Islet of Langerhans (tissue), 1 donor: ENCODE results near the gene RGS16.

ENCODE experiments used
- FAIRE-seq: peaks from one replicate; lab custom pipeline; 2011; peaks lifted over from hg19 to GRCh38; lab: Jason Lieb, UNC

RGS16 gene

DNA sequence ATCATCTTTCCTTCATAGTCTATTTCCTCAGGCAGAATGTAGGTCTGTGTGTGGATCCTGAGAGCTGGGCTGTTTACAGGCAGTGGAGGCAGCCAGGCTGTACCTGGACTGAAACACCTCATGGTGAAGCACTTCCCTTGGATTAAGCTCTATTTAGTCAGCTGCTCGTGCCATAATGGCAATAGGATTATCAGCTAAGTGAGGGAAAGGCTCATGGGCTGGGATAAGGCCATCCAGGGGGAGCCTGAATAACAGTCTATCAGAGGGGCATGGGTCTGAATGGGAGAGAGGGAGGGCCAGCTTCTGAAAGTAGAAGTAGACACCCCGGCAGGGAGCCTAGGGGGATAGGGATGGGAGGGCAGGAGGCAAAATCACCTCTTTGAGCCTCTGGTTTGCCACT lies 23.5 kb downstream of the RGS16 start:
- no peak for FAIRE-seq

DNA sequence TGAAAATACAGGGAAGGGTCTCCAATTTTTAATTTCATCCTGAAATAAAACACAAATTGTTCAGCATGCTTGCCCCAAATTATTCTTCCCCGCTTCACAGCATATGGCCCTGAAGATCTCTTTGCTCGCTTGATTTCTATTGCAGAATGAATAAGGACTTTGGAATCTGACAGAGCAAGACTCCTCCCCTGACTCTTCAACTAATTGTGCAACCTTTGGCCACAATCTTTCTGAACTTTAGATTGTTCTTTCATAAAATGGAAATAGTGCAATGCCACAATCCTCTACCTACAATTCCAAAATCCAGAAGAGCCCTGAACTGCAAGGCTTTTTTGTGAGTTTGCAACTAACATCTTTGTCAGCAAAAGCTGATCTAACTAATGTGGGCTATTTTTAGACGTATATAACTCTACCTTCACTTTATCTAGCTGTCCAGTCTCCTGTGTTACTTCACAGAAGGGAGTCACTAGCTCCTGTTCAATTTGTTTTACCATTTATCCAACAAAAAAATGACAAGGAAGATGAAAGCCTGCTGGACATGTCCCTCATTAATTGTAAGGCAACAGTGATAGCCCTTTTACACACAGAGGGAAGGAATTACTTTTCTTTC lies 28.5 kb downstream of the RGS16 start:
- FAIRE-seq = no peak

DNA sequence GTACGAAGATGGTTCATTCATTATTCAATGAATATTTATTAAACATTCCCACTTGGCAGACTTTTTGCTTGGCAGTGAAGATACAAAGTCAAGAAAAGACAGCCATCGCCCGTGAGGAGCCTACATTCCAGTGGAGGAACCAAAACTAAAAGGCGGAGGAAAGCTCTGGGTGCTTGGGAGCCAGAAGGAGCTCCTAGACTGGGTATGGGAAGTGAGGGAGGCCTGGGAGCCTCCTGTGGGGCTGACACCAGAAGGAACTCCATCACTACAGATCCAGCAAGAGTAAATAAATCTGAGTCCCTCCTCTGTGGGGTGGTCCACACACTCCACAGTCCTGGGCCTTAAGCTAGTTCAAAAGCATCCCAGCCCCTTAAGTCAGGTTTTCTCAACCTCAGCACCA lies 30.0 kb downstream of the RGS16 start:
- no peak for FAIRE-seq

DNA sequence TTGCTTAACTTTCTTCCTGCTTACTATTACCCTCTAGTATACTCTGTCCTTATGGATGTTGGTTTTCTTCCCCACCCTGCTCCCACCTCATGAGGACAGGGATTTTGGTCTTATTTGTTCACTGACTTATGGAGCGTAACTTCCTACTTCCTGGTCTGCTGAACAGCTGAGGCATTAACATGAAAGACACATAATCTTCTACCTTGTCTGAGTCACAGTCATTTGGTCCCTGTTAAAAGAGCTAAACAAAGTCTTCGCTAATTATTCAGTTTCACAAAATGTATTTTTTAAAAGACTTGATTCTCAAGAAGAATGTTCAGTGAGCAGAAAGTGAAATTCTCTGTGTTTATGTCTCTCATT lies 33.6 kb downstream of the RGS16 start:
- no peak for FAIRE-seq

DNA sequence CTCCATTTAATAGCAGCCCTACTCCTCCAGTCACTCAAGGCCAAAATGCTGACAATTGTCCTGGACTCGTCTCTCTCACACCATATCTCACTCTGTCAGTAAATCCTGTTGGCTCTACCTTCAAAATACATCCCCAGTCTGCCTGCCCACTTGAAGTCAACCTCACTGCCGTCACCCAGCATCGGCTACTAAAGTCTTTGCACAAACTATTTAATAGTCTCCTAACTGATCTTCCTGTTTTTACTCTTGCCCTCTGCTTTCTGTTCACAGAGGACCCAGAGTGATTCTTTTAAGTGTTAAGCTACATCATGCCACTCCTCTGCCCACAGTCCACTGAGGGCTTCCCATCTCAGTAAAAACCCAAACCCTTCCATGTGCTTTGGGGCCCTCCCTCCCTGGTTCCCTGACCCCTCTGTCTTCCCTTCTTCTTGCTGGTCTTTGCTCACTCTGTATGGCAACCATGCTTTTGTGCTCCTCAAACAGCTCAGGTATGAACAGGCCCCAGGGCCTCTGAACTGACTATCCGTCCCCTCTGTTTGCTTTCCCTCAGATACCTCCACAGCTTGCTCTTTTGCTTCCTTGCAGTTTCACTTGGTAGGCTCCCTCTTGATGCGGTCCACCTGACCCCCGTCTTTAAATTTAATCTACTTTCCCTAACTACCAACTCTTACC lies 34.1 kb downstream of the RGS16 start:
- FAIRE-seq = no peak

DNA sequence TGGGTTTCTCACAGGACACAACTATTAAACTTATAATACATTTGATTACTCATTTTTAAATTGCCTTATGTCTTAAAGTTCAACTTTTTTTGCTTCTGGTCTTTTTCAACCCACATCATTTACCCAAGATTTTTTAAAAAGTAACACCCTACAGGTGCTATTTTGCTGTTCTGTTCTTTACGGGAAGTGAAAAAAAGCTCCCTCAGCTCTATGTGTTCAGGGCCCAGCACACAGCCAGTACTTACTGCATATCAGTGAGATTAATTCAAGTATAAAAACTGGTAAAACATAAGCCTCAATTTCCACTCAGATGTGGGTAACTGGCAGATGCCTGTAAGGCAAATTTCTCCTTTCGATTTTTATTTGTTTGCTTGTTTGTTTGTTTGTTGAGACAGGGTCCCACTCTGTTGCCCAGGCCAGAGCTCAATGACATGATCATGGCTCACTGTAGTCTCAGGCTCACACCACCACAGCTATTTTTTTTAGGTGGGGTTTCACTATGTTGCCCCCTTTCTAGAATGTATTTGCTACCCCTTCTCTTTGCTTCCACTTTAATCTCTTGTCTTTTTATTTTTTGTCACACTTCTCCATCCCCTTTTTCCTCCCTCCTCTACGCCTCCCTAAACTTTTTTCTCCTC lies 35.4 kb downstream of the RGS16 start:
- FAIRE-seq = no peak

DNA sequence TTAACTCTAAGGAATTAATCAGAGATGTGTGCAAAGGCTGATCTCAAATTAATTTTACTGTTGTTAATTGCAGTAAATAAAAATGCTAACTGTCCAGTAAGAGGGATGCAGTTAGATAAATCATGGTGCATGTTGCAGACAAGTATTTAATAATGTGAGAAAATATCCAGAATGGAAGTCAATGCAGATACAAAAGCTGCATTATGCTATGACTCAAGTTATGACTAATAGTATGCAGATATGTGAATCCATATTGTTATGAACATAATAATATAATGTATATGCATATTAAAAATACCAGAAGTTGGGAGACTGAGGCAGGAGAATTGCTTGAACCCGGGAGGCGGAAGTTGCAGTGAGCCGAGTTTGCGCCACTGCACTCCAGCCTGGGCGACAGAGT lies 36.6 kb downstream of the RGS16 start:
- FAIRE-seq = no peak

DNA sequence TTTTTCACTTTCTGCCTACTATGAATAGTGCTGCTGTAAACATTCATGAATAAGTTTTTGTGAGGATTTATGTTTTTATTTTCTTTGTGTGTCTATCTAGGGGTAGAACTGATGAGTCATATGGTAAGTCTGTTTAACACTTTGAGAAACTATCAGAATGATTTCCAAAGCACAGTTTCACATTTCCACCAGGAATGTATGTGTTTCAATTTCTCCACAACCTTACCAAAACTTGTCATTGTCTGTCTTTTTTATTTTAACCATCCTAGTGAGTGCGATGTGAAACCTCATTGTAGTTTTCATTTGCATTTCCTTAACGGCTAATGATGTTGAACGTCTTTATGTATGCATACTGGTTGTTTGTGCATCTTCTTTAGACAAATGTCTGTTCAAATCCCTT lies 38.7 kb downstream of the RGS16 start:
- FAIRE-seq = no peak

DNA sequence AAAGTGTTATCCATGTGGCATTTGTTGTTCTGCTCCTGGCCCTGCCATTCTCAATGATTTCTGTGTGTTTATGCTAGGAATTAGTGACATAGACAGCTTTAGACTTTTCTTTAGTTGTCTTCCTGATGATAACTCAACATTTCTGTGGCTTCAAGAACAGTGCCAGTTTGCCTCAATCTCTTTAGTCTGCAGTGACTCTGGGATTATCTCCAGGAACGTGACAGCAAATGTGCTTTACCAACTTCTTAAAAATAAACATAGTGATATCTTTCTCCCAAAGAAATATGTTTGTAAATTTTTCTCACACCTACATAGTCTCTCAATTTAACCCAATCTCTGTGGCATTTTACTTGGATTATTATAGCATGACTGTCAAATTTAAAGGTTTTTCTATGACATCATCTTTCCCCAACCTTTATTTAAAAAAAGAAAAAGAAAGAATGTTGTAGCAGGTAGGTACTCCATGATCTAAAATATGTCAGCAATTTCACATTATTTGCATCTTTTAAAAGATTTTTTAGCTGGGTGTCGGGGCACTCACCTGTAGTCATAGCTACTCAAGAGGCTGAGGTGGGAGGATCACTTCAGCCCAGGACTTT lies 39.7 kb downstream of the RGS16 start:
- FAIRE-seq = no peak

DNA sequence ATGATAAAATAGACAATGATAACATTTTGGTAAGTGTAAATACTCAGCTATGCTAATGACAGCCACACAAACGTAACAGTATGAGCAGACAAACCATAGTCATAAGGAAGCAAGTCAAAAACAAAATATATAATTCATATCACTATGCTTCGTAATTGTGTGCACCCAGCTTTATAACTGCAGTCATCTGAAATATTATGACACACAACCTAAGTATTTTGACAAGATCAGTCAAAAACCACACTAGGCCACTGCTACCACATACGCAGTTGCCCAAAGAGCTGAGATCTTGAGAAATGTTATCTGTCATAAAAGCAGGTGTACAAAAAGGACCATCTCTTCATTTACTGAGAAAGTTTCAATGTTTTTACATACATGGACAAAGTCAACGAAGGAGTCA lies 41.1 kb downstream of the RGS16 start:
- FAIRE-seq = no peak

DNA sequence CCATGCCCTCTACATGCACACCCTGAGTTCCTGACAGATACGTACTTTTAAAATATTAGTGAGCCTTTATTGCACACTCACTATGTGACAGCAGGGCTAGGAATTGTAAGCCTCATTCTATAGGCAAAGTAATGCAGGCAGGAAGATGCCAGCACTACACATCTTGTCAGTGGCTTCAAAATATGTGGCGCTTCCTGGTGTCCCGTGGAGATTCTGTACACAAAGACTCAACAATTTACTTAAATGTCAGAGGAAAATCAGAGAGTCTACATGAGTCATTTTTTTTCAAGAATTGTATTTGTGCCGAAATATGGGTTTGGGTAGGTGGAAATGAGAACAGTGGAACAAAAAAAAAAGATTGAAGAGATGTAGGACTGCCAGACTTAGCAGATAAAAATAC lies 42.7 kb downstream of the RGS16 start:
- no peak for FAIRE-seq

DNA sequence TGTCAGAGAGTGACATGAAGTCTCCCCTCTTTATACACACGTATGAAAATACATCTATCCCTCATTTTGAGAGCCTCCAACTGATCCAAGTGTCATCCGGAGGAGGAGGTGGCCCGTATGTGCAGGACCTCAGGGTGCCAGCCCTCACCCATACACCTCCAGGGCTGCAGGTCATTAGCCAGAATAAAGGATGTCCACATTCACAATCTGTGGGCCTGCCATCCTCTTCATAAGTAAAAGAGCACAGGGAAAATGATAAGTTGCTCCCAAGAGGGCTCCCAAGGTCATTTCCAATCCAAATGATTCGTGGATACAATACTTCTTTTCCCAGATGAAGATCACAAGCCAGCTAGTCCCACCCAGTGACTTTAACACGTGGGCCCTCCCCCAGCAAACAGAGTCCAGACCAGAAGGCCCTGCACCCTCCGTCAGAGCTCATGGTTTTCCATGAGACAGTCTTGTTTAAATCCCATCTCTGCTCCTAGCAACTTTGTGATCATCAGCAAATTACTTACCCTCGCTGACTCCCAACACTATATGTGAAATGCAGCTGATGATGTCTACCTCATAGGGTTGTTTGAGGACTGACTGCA lies 43.7 kb downstream of the RGS16 start:
- no peak for FAIRE-seq

DNA sequence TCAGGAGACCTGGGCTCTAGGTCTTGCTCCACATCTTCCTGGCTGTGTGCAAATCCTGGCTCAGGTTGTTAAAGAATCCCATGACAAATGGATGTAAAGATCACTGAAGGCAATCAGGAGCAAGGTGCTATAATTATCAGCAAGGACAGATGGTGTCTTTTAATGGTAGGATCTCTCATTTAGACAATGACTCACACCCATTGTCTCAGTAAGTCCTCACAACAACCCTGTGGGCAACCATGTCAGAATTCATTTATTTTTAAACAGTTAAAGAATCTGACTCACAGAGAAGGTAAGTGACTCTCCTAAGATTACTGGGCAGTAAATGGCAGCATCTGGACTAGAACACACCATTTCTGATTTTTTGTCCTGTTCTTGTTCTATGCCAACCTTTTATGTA lies 47.9 kb downstream of the RGS16 start:
- FAIRE-seq = no peak

DNA sequence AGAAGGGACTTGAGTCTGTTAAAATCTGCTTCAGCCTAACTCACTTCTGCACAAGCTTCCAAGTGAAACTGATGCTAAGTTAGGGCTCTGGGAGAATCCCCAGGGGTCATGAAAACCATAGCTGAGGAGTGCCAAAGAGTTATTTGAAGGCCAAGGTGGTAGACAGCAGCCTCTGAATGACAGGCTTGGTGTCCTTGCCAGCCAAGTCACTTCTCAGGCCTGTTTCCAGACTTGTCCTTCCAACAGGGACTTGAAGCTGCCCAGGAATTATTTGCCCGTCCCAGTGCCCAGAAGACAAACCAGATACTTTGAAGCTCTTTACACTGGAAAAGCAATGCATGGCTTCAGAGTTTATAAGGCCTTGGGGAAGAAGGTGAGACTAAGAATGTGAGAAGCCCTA lies 48.7 kb downstream of the RGS16 start:
- FAIRE-seq = no peak

DNA sequence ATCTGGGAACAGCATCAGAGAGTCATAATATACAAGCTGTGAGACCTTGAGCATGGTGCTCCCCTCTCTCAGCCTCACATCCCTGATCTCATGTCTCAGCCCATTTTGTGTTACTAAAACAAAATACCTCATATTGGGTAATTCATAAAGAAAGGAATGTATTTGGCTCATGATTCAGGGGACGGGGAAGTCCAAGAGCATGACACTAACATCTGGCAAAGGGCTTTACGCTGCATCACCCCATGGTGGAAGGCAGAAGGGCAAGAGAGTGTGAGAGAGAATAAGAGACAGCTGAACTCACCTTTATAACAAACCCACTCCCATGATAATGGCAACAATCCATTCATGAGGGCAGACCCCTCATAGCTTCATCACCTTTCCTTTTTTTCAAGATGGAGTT lies 51.7 kb downstream of the RGS16 start:
- no peak for FAIRE-seq

DNA sequence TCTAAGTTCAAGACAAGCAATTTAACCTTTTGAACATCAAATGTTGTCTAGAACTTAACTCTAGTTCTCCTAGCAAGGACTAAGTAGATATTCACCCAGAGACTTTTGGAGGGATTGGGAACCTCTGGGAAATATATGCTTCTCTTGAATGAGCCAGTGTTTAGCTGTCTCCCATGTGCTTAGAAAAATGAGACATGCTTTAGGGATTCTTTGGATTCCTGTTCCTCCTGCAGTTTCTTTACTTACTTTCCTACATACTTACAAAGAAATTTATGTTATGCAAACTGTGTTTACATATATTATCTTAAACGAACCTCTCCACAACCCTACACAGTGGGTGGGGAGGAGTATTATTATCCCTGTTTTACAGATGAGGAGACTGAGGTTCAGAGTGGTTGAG lies 54.4 kb downstream of the RGS16 start:
- no peak for FAIRE-seq

DNA sequence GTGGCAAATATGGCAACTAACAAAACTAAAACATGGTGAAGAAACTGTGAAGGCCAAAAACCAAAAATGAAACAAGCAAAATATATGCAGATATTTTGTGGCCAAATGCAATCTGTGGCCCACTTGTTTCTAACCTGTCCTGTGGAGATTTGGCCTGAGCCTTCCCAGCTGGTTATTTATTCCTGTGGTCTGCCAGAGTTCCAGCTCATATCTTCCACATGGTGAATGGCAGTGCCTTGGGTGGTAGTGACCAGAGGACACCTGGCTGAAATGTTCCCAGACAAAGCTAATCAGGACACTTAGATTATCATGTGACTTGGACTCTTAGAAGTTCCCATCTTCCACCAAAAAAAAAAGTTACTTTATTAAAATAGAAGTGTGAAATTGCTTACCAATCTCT lies 54.8 kb downstream of the RGS16 start:
- no peak for FAIRE-seq
